Activated gamma-delta T cell treated with anti-CD3 and anti-CD28 coated beads, Interleukin-2, amount 50 U/mL, for 16 hours (primary cell): ENCODE results near the gene FGF9.

Source experiments
- DNase-seq: peaks from one replicate; pipeline ENCODE4 v3.0.0-alpha.2; 2020; ENCODE audit warnings: low read depth

The FGF9 gene

DNA sequence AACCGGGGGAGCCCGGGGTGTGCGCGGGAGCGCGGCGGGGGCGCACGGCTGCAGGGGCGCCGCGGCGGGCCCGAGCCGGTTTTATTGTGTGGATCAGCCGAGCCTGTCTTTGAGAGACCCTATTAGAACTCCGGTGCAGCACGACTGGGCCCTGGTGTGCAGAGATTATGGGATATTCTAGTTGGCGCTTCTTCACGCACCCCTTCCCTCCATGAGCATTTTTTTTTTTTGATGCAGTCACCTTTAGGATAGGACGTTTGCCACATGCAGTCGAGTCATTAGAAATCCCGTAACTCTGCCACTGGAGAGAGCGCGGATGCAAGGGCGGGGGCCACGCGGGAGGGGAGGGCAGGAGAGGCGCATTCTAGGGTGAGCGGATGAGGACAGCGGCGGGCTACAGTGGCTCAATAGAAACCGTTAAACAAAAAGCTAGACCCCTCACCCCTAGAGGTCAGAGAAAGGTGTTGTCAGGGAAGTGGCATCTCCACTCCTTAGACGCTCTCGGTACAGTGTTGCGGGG, 3.7 kb downstream of the FGF9 start:
- DNase-seq = no peak

DNA sequence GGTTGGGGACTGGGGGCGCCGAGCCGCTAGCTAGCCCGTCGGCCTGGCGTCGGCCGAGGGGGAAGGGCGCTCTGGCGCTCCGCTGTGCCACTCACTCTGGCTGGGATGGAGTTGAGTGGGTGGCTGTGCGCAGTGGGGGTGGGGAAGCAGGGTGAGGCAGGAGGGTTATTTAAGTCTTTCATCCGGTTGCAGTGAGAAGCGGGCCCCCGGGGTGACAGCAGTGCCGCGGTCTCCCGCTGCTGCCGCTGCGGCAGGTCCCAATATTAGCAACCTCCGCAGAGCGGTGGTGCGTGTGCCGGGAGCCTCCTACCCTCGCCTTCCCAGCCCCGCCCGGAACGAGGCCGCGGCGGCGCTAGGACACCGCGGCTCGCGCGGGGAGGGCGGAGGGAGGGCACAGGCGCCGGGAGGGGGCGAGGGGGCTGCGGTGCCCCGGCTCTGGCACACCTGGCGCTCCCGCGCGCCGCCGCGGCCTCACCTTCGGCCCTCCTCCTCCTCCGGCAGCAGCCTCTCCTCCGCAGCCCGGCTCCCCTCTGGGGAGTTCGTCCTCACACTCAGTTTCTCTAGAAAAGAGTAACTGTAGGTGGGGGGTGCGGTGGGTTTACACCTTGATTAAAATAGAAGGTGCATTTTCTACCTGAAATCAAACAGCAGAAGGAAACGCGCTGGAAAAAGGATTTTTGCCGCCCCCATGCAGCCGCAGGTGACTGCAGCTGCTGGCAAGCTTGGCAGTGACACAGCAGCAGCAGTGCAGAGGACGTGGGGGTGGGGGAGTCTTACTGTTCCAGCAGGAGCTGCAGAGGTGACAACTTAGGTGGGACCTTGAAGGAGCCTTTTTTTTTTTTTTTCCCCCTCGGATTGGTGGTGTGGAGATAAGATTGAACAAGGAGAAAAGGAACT, 4.5 kb downstream of the FGF9 start:
- DNase-seq = peak; percentile 25

DNA sequence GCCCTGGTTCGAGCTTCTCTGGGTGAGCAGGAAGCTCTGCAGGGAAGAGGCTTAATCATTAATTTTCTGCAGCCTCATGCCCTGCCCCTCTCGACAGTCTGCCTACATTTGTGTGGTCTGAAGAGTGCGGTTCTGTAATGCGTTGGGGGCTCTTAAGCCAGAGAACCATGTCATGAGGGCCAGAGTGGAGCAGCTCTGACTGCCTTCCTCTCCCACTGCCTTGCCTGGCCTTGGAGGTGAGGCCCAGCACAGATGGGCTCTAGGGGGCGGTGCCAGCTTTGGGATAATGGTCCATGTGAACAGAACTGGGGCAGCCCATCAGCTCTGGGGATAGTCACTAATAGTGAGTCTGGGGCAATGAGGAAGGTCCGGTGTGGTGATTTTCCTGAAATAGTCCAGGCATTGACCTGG, 5.7 kb downstream of the FGF9 start:
- no peak for DNase-seq

DNA sequence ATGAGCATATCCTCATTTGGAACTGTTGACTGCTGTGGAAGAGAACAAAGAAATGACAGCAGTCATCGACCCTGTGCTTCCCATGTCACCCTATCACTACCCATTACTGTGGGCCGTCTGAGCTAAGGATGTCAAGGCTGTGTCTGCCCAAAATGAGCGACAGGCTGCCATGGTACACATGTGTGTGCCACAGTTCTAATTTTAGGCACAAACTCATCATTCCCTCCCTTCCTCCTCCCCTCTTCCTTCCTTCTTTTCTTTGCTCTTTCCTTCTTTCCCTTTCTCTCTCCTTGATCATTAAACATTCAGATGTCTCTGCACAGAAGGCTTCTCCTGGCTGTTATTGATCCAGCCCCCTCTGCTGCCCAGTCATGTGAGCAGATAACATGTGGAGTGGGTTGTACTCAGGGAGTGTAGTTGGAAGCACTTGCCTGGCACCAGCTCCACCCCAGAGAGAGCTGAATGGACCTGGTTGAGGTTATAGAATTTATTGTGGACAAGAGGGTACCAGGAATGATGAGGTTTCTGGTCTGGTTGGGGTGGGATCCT, 6.3 kb downstream of the FGF9 start:
- DNase-seq = no peak

DNA sequence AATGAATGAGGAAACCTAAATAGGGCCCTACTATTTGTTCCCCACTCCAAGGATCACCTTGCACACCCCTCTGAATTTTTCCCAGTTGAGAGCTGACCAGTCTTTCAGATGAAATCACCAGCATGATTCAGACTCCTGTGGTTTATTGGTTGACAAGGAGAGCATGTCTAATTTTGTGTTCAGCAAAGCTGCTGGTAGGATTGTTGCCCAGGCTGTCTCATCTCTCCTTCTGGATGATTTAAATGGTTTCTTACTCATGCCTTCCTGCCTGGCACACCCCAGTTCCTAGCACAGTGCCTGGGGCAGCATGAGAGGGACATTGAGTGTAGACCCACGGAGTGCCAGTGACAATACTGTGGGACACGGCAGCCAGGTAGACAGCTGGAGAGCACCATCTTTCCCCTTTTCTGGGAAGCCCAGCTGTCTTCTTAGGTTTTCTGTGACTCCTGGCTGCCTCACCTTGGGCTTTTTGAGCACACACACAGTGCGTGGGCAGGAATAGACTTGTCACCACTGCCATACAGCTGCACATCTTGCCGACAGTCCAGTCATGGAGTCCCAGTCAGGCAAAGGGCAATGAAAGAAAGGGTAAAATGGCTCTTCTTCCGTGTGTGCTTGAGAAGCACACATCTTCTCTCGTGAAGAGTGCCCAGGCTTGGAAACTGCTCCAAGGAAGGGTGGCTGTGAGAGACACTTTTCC, 12.3 kb downstream of the FGF9 start:
- DNase-seq = no peak

DNA sequence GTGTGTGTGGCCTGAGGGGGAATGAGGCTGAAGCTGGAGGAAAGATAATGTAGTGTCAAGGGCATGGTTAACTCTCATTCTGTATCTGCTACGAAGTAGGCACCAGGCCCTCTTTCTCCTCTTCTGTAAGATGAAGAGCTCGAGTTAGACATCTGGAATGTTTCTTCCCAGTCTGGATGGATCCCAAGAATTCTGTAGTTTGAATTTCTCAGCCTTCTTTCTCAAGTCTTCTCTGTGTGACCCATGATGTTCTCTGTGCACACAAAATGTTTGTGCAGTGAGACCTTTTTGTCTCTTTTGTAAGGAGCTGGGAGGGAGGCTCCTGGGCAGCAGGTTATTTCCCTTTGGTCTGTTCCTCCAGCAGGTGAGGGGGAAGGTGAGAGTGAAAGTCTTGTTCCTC, 13.7 kb downstream of the FGF9 start:
- no peak for DNase-seq

DNA sequence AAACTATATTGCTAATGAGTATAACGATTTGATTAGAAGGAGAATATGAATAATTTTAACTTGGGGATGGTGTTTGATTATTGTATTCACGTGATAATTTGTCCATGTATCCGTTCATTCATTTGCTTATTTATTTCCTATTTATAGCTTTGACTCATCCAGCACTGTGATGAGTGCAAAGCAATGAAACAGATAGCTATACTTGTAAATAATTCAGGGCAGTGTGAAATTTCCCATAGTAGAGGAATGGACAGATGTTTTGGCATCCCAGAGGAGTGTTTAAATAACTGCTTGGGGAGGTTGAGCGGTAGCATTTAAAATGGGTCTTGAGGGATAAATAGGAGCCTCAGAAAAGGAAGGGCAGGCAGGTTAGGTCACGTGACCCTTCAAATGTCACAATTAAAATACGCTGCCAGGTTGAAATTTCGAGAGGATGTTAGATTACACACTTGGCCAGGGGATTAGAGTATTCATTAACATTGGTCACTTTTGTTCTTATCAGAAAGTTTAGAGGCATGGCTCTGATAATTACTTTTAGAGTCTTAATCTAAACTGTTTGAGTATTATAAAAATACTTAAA, 14.7 kb downstream of the FGF9 start:
- no peak for DNase-seq

DNA sequence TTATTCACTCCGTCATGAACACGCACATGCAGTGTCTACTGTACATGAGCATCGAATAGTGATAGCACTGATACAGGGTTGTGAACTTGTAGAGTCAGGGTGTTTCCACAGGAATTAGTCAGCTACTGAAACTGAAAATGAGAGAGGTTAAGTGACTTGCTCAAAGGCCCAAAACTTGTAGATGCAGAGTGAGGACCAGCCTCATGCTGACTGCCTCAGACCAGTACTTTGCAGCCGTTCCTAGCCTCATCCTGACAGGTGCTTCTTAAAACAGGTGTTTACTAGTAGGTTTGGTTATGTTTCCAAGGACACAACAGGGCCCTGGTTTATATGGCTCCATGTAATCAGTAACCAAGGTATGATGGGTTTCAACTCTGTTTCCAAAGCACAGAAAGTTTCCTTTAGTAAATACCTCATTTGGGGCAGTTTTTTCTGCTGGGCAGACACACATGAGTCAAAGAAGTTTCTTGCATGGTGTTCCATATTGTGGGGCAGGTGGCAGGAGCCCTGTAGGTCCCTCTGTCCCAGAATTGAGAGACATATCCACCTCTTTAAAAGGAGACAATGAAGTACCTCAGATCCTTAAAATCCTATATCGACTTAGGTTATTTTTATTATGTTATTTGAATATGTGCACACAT, 16.0 kb downstream of the FGF9 start:
- no peak for DNase-seq

DNA sequence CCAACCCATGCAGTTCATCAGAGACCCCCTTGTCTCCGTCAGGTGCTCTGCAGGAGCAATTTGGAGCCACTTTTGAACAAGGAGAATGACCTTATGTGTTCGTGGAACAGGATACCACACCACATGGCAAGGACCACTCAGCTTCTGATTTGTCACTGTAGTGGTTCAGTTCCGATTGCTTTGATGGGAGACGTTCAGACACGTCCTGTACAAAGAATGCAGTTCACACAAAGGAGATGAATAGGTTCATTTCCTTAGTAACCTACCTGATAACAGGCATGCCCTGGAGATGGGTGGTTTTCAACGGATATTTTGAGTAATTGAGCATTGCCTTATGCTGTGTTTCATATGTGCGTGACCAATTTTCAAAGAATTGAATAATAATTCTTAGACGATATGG, 17.2 kb downstream of the FGF9 start:
- DNase-seq = no peak

DNA sequence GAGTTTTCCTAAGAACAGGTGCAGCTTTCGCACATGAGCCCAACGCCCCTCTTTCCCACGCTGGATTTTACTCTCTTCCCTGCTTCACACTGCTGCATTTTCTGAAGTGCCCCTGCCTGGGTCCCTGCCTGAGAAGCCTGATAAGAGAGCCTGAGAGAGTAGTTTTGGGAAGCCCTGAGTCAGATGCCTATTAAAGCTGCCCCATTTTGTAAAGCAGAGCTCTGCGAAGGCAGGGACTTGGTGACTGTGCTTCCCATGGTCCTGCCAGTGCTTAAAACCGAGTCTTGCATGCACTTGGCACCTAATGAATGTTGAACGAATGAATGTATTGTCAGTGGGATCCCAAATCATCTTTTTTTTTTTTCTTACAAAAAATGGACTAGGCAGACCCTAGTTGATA, 18.2 kb downstream of the FGF9 start:
- no peak for DNase-seq

DNA sequence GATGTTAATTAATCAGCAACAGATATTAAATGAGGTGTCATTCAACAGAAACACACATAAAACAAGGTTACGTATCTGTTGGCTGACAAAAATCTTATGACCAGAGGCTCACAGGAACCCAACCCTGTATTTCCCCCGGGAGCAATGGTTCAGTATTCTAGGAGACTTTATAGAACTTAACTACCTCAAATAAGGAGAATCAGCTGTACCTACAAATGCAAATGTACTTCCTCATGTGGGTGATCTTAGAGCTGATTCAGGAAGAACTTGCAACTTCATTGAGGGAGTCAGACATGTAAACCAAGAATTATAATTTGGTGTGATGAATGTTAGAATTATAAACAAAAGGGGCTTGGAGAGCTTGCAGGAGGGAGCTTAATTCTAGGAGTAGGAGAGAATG, 20.1 kb downstream of the FGF9 start:
- DNase-seq = no peak

DNA sequence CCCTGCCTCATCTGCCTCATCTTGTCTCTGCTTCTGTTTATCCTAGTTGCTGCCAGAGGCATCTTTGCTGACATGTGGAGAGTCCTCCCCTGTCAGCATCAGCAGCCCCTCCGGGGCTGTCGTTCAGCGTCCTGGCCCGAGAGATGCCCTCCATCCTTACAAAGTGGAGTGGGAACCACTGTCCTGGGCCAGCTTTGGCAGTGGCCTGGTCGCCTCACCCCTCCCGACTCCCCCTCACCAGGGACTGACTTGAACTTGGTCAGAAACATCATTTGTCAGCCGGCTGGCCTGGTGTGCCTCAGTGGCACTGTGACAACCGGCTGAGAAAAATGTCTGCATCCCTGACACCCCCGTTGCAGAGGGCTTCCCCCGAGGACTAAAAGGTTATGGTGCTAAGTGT, 20.6 kb downstream of the FGF9 start:
- no peak for DNase-seq

DNA sequence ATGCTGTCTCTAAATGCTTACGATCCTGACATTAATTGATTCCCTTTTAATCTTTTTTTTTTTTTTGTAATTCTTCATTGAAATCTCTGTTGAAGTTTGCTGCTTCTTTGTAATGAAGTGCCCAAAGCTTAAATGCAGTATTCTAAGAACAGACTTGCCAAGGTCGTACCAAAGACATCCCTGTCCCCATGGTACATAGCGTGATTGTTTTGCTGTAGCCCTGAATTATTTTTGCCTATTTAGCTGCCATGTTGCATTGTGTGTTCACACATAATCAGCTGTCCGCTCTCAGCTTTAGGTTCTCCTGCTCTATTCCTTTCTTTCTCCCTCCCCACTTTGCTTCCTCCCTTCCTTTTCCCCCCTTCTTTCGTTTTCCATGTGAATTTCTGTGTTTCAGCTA, 21.1 kb downstream of the FGF9 start:
- no peak for DNase-seq

DNA sequence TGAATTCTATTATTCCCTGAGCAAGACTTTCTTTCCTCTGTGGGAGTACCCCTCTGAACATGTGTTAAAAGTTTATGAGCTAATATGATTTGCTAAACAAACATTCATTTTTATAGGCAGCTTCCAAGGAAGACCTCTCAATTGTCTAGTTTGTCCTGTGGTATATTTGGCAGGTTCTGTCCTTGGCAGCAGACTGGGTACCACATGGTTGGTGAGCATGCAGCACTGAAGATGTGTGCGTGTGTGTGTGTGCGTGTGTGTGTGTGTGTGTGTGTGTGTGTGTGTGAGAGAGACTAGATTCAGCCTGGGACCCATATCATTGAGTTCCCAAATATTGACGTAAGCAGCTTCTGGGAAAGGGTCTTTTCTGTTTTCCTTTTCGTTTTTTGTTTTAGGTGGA, 24.0 kb downstream of the FGF9 start:
- DNase-seq = no peak

DNA sequence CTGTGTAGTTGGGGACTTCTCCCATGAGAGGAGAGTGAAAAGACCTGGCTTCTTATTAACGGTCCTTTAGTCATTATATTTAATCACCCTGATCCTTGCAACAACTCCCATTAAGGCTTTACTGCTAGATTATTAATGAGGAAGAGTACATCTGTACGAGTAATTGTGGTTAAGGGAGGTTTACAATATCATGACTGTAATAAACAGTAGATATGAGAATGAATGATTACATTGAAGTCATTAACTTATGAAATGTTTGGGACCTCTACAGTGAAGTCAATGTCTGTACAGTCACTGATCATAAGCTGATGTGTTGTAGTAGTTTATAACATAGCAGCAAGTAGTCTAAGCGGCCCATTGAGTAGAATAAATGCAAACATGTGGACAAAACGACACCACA, 24.7 kb downstream of the FGF9 start:
- DNase-seq = no peak

DNA sequence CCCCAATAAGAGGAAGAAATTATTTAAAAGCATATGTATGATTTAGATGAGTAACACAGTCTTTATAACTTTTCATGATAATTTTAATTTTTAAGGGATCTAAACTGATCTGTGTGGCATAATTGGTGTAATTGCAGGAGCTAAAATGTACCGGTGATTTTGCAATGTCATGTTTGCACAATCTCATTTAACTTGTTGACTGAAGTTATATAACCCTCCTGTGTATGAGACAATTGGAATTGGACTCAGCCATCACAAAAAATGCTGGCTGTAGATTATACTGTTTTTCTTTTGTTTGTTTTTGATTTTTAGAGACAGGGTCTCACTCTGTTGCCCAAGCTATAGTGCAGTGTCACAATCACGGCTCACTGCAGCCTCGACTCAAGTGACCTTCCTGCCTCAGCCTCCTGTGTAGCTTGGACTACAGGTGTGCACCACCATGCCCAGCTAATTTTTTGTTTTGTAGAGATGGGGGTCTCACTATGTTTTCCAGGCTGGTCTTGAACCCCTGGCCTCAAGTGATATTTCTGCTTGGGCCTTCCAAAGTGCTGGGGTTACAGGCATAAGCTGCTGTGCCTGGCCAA, 26.1 kb downstream of the FGF9 start:
- DNase-seq = no peak

DNA sequence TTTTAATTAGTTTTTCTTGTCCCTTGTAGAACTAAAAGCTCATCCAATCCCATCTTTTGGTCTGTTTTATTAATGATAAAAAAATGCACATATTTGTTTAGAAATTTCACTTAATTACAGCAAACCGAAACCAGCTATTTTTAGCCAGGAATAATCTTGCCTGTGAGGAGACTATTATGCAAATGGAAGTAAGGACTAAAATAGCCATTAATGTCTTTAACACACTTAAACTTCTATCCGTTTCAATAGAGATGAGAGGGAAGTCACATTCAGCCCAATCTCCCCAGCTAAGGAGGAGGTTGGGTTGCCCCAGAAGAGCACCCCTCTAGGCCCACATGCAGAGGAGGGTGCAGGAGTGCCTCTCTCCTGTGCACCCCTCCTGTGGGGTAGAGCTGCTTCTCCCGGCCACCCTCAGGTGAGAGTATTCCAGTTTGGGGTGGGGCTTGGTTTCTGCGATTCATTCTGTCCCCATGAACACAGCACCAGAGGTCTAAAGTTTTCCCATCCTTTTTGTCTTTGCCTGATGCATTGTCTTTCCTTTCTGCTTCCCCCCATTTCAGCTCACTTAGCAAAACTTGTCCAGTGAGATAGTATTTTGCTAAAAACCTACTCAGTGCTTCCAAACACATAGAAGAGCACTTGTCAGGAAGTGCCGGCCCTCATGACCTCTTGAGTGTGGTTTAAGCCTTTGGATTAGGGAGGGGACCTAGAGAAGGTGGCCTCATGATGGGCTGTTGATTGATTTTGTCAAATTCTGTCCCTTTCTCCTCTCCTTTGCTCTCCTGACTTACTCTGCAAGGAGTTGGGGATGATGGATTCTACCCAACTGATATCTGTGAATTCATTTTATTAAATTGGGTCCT, 28.2 kb downstream of the FGF9 start:
- DNase-seq = no peak

DNA sequence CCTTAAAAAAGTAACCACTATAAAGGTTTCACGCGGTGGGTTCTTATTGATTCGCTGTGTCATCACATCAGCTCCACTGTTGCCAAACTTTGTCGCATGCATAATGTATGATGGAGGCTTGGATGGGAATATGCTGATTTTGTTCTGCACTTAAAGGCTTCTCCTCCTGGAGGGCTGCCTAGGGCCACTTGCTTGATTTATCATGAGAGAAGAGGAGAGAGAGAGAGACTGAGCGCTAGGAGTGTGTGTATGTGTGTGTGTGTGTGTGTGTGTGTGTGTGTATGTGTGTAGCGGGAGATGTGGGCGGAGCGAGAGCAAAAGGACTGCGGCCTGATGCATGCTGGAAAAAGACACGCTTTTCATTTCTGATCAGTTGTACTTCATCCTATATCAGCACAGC, 30.6 kb downstream of the FGF9 start:
- no peak for DNase-seq

DNA sequence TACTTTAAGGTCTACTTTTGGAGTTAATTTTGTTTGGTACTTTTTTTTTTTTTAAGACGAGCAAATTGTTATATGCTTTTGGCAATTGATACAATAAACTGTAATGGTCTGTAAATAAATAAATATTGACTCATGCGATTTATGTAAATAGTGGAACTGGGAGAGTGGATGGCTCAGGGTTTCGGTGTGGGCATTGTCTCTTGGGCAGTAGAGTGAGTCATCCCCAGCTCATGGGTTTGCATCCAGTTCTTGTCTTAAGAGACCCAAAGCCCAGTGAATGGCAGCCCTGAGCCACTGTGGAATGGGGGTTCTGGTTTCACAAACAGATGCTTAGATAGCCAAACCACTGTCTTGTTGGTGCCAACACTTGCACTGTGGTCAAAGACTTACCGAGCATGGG, 33.0 kb downstream of the FGF9 start:
- DNase-seq = no peak

DNA sequence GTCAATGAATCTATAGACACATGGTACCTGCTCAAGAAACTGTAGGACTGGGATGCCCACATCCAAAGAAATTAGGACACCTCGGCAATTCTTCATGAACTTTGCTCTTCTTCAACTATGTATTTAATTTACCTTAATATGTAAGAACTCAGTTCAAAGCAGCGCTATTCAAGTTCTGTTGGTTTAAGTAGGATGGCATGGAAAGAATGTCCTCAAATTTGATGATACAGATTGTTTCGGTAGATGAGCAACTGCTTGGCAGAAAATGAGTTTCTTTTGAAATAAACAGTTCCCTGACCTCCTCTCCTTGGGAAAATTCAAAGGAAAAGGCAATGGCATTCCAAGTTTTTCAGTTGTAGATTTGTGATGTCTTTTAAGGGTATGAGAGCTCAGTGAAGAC, 36.7 kb downstream of the FGF9 start:
- no peak for DNase-seq

DNA sequence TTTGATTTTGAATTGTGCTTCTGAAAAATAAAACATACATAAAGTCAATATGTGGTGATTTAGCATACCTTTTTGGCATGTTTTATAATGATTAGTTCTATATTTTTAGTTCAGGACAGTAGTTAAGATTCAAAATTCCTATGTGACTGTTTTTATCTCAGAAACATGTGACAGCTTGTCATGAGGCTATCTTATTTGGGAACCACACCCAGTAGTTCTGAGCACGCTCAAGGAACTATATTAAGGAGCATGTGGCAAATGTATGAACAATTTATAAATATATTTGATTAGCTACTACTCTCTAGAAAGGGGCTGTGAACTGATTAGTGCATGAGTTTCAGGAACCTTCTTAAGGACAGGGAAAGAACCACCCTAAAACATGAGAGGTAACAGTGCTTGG, 38.8 kb downstream of the FGF9 start:
- no peak for DNase-seq
